ENCODE data around the gene SLC9A4.

Gene SLC9A4

DNA sequence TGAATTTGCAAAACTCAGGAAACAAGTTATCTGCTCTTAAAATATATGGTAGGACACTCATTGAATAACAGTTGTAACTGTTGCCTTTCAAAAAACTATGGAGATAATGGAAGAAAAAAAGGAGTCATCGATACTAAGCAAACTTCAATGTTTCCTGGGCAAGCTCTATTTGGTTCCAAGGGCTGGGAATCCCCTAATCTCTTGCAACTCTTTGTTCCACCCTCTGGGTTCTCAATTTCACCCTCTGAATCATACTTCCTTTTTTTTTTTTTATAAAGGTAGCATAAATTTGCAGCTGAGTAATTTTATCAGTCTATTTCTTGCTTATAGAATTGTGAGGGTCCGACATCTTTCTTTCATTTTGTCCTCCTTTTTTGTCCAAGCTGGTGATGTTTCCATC is 36.7 kb downstream of the SLC9A4 start:
- CTCF ChIA-PET = no interaction called here
- no peak for DNase-seq (ENCODE audit: extremely low spot score)
- POLR2A ChIA-PET = no interaction called here
- no peak for TF ChIP-seq NFRKB (IDR thresholded peaks at IDR 0.05)
- TF ChIP-seq CTBP1 (IDR thresholded peaks at IDR 0.05; ENCODE audit: borderline replicate concordance) = no peak
- no peak for TF ChIP-seq SP1 (IDR thresholded peaks at IDR 0.05)

DNA sequence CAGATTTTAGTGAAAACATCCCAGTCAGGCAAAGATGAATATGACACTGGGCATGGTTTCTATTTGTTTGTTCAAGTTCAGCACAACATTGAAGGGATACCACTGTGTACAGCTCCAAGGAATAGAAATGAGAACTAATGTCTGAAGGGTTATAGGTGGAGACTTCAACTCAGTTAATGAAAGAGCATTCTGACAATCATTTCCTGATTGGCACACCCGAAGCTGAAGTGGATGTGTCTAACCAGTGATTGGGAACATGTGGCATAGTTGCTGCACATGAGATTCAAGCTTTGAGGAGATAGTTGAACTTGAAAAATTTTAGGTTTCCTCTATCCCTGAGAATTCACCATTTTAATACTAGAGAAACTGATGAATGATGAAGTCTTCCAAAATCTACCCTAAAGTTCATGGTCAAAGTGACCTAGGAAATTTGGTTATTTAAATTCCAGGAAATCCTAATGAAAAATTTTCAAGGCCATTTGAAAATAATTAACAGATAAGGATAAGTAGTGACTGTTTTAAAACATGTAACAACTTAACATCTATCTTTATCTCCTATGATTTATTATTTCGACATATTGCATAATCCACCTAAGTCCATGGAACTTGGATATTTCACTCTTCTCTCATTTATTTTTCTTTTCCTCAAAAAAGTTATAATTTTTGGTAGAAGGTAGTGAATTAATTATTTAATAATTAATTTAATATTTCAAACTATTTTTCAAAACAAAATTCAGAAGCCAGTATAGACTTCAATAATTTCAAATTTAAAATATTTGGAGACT is 38.0 kb downstream of the SLC9A4 start:
- ChIA-PET POLR2A (no interaction called here), CTCF (no interaction called here)
- DNase-seq (ENCODE audit: extremely low spot score) = no peak
- no peak for TF ChIP-seq L3MBTL2 (conservative IDR thresholded peaks at IDR 0.05)
- TF ChIP-seq BHLHE40 (IDR thresholded peaks at IDR 0.05; ENCODE audit: borderline replicate concordance) = no peak
- no peak for TF ChIP-seq FOXK2 (IDR thresholded peaks at IDR 0.05)
- TF ChIP-seq FOXM1 (IDR thresholded peaks at IDR 0.05; ENCODE audit: borderline replicate concordance) = no peak
- TF ChIP-seq ARNT (IDR thresholded peaks at IDR 0.05) = no peak
- TF ChIP-seq LEF1 (IDR thresholded peaks at IDR 0.05; ENCODE audit: borderline replicate concordance) = no peak
- no peak for TF ChIP-seq CTBP1 (IDR thresholded peaks at IDR 0.05; ENCODE audit: borderline replicate concordance)
- no peak for TF ChIP-seq ZNF384 (IDR thresholded peaks at IDR 0.05)
- TF ChIP-seq, protein P1, sequence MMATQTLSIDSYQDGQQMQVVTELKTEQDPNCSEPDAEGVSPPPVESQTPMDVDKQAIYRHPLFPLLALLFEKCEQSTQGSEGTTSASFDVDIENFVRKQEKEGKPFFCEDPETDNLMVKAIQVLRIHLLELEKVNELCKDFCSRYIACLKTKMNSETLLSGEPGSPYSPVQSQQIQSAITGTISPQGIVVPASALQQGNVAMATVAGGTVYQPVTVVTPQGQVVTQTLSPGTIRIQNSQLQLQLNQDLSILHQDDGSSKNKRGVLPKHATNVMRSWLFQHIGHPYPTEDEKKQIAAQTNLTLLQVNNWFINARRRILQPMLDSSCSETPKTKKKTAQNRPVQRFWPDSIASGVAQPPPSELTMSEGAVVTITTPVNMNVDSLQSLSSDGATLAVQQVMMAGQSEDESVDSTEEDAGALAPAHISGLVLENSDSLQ (IDR thresholded peaks at IDR 0.05) = no peak
- TF ChIP-seq NFRKB (IDR thresholded peaks at IDR 0.05) = no peak
- TF ChIP-seq HDGF (IDR thresholded peaks at IDR 0.05; ENCODE audit: borderline replicate concordance) = no peak
- TF ChIP-seq SP1 (IDR thresholded peaks at IDR 0.05) = no peak
- no peak for TF ChIP-seq FOXA1 (IDR thresholded peaks at IDR 0.05)
- TF ChIP-seq ELF4 (IDR thresholded peaks at IDR 0.05) = no peak
- no peak for TF ChIP-seq TARDBP (IDR thresholded peaks at IDR 0.05)

DNA sequence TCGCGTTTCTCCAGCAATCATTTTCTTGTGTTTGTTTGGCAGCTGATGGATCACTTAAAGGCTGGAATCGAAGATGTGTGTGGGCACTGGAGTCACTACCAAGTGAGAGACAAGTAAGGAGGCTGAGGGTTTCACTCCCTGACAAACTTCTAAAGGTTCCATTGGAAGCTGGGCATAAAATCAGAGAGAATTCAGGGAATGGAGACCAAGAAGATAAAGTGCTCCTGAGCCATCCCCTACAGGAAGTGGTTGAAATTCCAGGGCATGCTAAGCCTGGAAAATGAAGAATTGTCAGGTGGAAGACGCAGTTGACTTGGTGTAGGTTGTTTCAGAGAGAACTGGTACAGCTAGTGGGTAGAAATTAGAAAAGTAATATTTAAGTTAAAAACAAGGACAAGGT is 39.1 kb downstream of the SLC9A4 start:
- POLR2A ChIA-PET = no interaction called here
- TF ChIP-seq ZNF384 (IDR thresholded peaks at IDR 0.05) (no peak), SP1 (IDR thresholded peaks at IDR 0.05) (no peak), SUZ12 (IDR thresholded peaks at IDR 0.05) (no peak), ELF4 (IDR thresholded peaks at IDR 0.05) (no peak), NFRKB (IDR thresholded peaks at IDR 0.05) (no peak), HDGF (IDR thresholded peaks at IDR 0.05; ENCODE audit: borderline replicate concordance) (no peak), CTBP1 (IDR thresholded peaks at IDR 0.05; ENCODE audit: borderline replicate concordance) (no peak), ARNT (IDR thresholded peaks at IDR 0.05) (no peak), FOXK2 (IDR thresholded peaks at IDR 0.05) (no peak), L3MBTL2 (conservative IDR thresholded peaks at IDR 0.05) (no peak), BHLHE40 (IDR thresholded peaks at IDR 0.05; ENCODE audit: borderline replicate concordance) (no peak), LEF1 (IDR thresholded peaks at IDR 0.05; ENCODE audit: borderline replicate concordance) (no peak), FOXA1 (IDR thresholded peaks at IDR 0.05) (no peak), FOXM1 (IDR thresholded peaks at IDR 0.05; ENCODE audit: borderline replicate concordance) (no peak), TARDBP (IDR thresholded peaks at IDR 0.05) (no peak)
- TF ChIP-seq, protein P1 (IDR thresholded peaks at IDR 0.05) = no peak
- DNase-seq (ENCODE audit: extremely low spot score) = no peak
- CTCF ChIA-PET = no interaction called here

DNA sequence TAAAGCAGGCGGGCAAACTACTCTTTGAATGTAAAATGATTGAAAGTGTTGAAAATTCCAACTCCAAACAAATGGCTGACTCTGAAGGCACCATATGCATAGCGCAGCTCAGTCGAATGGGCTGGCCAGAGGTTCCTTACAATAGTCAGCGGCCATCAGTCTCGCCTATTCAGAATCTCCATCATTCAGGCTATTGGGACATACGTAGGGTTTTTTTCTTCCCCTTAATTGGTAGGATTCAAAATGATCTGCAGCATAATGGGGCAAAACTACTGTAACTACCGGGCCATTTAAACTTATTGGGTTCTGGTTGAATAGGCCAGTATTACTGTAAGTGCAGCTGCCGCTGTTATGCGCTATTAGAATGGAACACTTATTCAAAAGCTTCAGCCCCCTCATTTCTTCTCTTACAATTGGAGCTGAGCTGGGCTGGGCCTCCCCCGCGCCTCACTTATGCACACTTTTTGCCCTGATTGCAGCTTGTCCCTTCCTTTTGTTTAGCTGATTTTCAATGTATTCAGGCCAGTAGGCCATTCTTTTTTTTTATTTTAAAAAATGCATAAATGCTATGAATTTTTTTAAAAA is 40.4 kb downstream of the SLC9A4 start:
- no peak for DNase-seq (ENCODE audit: extremely low spot score)
- ChIA-PET CTCF (interaction anchor here (0.9 kb wide), 1 partner anchor 9 kb away, joined by 3 read pairs; no protein-coding TSS in a partner anchor), POLR2A (no interaction called here)
- TF ChIP-seq SUZ12 (IDR thresholded peaks at IDR 0.05) = no peak
- no peak for TF ChIP-seq ARNT (IDR thresholded peaks at IDR 0.05)
- TF ChIP-seq BHLHE40 (IDR thresholded peaks at IDR 0.05; ENCODE audit: borderline replicate concordance) = no peak
- no peak for TF ChIP-seq FOXK2 (IDR thresholded peaks at IDR 0.05)
- TF ChIP-seq, protein P1 (IDR thresholded peaks at IDR 0.05) = no peak
- no peak for TF ChIP-seq ZNF384 (IDR thresholded peaks at IDR 0.05)
- no peak for TF ChIP-seq L3MBTL2 (conservative IDR thresholded peaks at IDR 0.05)
- TF ChIP-seq ELF4 (IDR thresholded peaks at IDR 0.05) = no peak
- TF ChIP-seq FOXA1 (IDR thresholded peaks at IDR 0.05) = no peak
- no peak for TF ChIP-seq LEF1 (IDR thresholded peaks at IDR 0.05; ENCODE audit: borderline replicate concordance)

DNA sequence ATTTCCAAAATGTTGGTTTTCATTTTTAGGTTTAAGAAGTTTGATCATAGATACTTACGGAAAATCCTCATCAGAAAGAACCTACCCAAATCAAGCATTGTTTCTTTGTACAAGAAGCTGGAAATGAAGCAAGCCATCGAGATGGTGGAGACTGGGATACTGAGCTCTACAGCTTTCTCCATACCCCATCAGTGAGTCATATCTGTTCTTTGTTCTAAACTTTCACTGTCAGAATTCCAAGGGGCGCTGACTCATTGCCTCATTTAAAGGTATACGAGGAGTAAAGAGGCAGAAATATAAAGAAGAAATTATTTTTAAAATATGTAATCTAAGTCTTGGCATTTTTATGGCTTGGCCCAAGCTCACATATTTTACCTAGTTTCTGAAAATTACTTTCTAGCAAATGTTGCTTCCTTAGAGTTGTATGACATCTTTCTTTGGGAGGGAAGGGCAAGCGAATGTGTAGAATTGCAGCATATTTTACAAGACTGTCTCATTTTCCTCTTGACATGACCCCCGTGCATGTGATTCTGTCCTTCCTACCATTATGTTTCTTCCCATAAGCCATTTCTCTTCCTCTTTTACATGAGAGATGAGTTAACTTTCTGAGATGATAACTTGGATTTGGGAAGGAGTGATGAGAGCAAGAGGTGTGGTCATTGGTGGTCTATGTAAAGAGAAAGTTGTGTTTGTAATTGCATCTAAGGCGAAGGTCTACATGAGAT is 41.2 kb downstream of the SLC9A4 start:
- CTCF ChIA-PET = interaction anchor here (0.7 kb wide), 1 partner anchor 104 kb away, joined by 3 read pairs; no protein-coding TSS in a partner anchor
- TF ChIP-seq SUZ12 (IDR thresholded peaks at IDR 0.05) (no peak), NFRKB (IDR thresholded peaks at IDR 0.05) (no peak)
- no peak for DNase-seq (ENCODE audit: extremely low spot score)
- POLR2A ChIA-PET = no interaction called here

DNA sequence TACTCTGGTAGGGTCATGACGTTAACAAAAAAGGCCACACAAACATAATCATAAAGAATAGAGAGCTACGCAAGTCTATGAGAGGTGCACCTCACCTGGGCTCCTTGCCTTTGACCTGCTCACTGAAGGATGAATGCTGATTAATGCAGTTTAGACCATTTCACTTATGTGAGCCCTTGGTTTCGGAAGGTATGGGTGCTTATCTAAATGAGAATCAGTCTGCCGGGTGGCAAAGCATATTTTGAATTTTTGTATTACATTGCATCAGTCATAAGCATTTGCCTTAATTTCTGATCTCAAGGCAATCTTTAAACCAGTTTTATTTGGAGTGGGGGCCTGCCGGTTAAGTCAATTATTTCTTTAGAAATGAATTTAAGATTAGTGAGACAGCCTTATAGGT is 42.8 kb downstream of the SLC9A4 start:
- CTCF ChIA-PET = no interaction called here
- no peak for DNase-seq (ENCODE audit: extremely low spot score)
- POLR2A ChIA-PET = no interaction called here
- TF ChIP-seq ELF4 (IDR thresholded peaks at IDR 0.05) = no peak

All from HEK293T (cell line).